Jurkat, Clone E6-1 (cell line): ENCODE measurements around the gene GTF2IRD1.

Source experiments
- DNase-seq: peaks from one replicate; pipeline ENCODE4 v3.0.0-alpha.2; 2011; ENCODE audit warnings: low read depth, low spot score
- H3K4me3 ChIP-seq: 2 replicates; pipeline ENCODE4 v1.5.1; 2011; ENCODE audit warnings: mild to moderate bottlenecking, low read length, control low read depth, moderate library complexity

Gene GTF2IRD1

GRCh38 chr7:74461970-74462706 lies 8.4 kb downstream of the GTF2IRD1 start:
- no peak for DNase-seq

DNA sequence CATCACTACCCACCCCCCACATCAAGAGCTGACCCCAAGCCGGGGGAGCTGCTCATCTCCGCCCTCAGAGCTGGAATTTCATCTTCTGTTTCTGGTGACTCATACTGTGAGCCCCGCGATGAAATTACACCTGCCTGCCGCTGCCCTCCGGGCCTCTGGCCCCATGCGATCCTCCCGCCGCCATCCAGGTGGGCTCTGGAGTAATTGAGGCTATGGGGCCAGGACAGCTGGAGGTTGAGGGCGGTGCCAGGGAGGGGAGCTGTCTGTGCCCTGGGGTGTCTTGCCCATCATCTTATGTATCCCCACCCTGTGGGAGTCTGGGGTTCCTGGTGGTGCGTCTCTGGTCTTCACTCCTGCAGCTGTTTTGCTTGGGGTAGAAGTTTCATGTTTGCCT lies 9.0 kb downstream of the GTF2IRD1 start:
- no peak overlapping the region for H3K4me3 ChIP-seq
- no peak for DNase-seq

More at GRCh38 chr7:74461970-74462706, 8.4 kb downstream of the GTF2IRD1 start:
- no peak overlapping the region for H3K4me3 ChIP-seq

GRCh38 chr7:74464931-74465886 lies 11.5 kb downstream of the GTF2IRD1 start:
- peak; percentile 47 for DNase-seq

DNA sequence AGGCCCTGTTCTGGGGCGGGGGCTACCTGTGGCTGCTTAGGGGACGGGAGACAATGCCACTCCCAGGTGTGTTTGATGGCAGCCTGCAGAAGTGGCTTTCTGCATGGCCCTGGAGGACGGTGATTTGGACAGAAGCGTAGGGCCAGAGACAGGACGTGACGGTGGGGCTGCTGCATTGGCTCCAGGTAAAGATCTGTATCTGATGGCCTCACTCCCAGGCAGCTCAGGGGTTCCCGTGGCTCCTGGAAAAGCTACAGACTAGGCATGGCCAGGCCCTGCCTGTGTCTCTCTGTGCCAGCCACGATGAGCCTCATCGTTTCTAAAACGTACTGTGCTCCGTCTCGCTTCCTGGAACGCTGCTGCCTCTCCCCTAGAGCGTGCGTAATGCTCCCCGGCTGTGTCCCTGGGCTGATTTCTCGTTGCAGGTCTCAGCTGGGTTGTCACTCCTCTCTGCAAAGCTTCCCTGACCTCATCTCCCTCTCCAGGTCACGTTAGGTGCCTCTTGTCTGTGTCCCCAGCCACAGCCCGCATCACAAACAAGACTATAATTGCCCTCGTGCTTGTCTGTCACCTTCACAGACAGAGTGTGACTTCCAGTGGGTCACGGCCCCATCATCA lies 12.6 kb downstream of the GTF2IRD1 start:
- H3K4me3 ChIP-seq: no peak overlapping the region
- no peak for DNase-seq

More at GRCh38 chr7:74464931-74465886, 11.5 kb downstream of the GTF2IRD1 start:
- H3K4me3 ChIP-seq: no peak overlapping the region

DNA sequence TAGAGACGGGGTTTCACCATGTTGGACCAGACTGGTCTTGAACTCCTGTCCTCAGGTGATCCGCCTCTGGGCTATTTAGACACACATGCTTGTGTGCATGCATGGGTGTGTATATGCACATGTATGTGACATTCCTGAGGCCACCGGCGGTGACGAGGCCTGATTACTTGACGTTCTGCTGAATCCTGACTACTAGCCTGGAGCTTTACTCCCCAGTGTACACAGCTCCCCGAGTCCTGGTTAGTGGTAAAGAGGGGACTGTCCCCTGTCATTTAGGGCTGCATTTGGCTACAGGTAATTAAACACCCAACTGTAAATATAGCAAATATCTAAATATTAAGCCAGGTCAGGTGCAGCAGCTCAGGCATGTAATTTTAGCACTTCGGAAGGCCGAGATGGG lies 14.2 kb downstream of the GTF2IRD1 start:
- H3K4me3 ChIP-seq: no peak overlapping the region
- DNase-seq: no peak

DNA sequence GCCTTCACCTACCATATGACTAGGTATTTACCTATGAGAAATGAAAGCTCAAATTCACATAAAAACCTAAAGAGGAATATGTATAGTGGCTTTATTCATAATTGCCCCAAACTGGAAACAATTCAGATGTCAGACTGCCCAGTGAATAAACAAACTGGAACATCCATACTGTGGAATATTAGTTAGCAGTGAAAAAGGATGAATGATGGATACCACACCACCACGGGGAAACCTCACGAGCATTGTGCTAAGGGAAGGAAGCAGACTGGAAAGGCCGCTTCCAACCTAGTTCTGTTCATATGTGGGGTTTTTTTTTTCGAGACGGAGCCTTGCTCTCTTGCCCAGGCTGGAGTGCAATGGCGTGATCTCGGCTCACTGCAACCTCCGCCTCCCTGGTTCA lies 16.8 kb downstream of the GTF2IRD1 start:
- no peak overlapping the region for H3K4me3 ChIP-seq
- DNase-seq: no peak

DNA sequence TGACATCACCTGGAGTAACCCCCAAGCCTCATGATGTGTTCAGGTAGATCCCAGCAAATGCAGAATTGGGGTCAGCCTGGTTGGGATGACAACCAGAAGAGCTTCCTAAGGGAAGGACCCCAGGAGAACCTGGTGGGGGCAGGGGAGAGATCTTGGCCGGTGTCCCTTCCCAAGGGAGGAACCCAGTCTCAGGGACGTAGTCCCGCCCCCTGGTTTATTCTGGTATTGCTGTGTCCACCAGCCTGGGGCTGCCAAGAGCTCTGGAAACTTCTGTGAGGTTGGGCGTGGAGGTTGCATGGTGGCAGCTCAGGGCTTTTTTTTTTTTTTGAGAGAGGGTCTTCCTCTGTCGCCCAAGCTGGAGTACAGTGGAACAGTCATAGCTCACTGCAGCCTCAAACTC lies 19.4 kb downstream of the GTF2IRD1 start:
- DNase-seq: no peak
- H3K4me3 ChIP-seq: no peak overlapping the region

DNA sequence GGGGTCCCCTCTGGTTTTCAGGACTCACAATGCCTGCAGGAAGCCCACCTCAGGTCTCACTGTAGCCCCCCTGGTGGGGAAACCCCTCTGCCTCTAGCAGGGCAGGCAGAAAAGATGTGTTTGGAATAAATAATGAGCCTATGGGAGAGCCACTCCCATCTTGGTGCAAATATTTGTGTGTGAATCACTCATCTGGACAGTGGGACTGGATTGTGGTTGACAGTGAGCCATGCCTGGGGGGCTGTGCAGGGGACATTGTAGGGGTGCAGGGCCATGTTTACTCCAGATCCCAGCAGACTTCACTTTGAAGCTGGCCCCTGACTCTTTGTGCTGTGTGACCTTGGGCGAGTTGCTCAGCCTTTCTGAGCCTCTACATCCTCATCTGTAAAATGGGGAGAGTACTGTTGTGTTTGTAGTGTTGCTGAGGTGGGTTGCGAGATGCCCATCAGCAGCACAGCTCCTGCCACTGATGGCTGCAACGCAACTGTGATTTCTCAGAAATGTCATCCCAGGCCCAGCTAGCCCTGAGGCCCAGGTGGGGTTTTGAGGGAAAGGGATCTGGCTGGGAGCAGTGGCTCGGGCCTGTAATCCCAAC lies 20.7 kb downstream of the GTF2IRD1 start:
- no peak for DNase-seq
- no peak overlapping the region for H3K4me3 ChIP-seq

DNA sequence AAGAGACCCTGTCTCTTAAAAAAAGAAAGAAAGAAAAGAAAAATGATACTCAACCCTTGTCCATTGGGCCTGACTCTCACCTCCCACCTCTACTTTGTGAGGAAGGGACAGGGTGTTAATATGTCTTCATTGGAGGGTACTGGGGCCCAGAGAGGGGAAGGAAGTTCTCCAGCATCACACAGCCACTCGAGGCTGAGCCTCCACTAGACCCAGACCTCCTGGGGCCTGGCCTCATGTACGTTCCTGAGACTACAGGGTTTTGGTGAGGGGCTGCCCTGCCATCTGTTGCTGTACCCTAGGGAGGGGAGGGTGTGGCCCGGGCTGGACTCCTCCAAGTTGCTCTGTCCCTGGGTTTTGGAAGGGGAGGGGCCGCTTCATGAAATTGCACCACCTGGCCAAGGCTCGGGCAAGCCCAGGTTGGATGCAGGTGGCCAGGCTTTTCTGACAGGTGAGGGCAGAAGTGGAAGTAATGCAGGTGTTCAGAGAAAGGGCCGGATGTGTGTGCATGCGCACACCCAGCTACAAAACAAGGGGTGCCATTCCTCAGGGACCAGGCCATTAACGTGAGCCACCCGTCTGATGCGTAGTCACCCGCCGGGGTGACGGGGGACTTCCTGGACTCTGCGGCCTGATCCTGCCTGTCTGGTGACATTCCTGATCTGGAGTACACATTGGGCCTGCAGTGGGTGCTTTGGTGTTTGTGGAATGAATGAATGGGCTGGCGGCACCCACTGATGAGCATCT lies 21.7 kb downstream of the GTF2IRD1 start:
- no peak for DNase-seq
- no peak overlapping the region for H3K4me3 ChIP-seq

- DNase-seq: no peak
- H3K4me3 ChIP-seq: no peak overlapping the region
Observed at GRCh38 chr7:74475987-74476350, 22.3 kb downstream of the GTF2IRD1 start.

- no peak for DNase-seq
- no peak overlapping the region for H3K4me3 ChIP-seq
Observed at GRCh38 chr7:74476626-74477025, 22.9 kb downstream of the GTF2IRD1 start.

DNA sequence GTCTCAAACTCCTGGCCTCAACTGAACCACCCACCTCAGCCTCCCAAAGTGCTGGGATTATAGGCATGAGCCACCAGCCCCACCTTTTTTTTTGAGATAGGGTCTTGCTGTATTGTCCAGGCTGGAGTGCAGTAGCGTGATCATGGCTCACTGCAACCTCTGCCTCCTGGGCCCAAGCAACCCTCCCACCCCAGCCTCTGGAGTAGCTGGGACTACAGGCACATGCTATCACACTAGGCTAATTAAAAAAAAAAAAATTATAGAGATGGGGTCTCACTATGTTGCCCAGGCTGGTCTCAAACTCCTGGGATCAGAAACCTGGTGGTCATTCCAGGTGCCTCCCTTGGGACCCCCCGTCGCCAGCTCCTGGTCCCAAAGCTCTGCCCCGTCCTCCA lies 25.0 kb downstream of the GTF2IRD1 start:
- no peak overlapping the region for H3K4me3 ChIP-seq
- no peak for DNase-seq

GRCh38 chr7:74479066-74479781 lies 25.5 kb downstream of the GTF2IRD1 start:
- DNase-seq: no peak
- no peak overlapping the region for H3K4me3 ChIP-seq

- no peak overlapping the region for H3K4me3 ChIP-seq
- DNase-seq: no peak
Observed at GRCh38 chr7:74479961-74480829, 26.5 kb downstream of the GTF2IRD1 start.

GRCh38 chr7:74480861-74481417 lies 27.2 kb downstream of the GTF2IRD1 start:
- DNase-seq: no peak
- H3K4me3 ChIP-seq: no peak overlapping the region

- no peak overlapping the region for H3K4me3 ChIP-seq
- DNase-seq: no peak
Observed at GRCh38 chr7:74481458-74482196, 27.9 kb downstream of the GTF2IRD1 start.

DNA sequence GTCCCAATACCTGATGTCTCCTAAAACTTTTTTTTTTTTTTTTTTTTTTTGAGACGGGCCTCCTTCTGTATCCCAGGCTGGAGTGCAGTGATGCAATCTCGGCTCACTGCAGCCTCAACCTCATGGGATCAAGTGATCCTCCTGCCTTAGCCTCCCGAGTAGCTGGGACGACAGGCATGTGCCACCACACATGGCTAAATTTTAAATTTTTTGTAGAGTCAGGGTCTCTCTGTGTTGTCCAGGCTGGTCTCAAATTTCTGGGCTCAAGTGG lies 28.4 kb downstream of the GTF2IRD1 start:
- no peak overlapping the region for H3K4me3 ChIP-seq
- no peak for DNase-seq
